Activated CD8-positive, alpha-beta memory T cell treated with anti-CD3 and anti-CD28 coated beads for 24 hours (primary cell): Measurements from ENCODE around the gene SGCG.
A peak's percentile ranks its signal among the peaks of the same experiment; 100 is the strongest.
"Not testable (repeated sequence)": the region's sequence is repeated elsewhere in the genome, so short reads cannot be mapped to it uniquely, and the experiment has no call there.

Source experiments
- DNase-seq: peaks from one replicate; pipeline ENCODE4 v3.0.0-alpha.2; 2020

Gene SGCG, protein sequence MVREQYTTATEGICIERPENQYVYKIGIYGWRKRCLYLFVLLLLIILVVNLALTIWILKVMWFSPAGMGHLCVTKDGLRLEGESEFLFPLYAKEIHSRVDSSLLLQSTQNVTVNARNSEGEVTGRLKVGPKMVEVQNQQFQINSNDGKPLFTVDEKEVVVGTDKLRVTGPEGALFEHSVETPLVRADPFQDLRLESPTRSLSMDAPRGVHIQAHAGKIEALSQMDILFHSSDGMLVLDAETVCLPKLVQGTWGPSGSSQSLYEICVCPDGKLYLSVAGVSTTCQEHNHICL

DNA sequence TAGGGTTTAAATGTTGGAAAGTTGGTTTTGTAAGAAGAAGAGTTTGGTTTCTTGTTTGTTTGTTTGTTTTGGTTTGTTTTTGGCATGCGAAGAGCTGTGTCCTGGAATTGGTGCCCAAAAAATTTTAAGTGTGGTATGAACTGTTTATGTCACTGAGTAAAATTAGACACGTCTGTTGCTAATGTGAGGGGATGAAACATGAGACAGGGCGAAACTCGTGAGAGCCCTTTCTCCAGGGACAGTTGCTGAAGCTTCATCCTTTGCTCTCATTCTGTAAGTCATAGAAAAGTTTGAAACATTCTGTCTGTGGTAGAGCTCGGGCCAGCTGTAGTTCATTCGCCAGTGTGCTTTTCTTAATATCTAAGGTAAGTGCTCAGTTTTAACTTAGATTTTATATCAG, at the start of gene SGCG:
TSS of gene SGCG (plus strand) at position 269 of the 400 bp plus-strand sequence. CDS start 22,716 bp downstream, outside the sequence.
- no peak for DNase-seq

DNA sequence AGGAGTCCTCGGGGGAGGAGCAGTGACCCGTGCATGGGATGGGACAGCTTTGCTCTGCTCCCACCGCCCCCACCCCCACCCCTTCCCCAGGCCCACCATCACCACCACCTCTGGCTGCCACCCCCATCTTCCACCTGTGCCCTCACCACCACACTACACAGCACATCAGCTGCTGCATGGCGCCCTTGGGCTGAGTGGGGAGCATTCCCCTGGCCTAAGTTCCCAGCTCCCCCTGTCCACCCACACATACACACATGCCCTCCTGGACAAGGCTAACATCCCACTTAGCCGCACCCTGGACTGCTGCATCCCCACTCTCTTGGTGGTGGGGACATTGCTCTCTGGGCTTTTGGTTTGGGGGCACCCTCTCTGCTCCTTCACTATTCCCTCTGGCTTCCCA, 46.2 kb upstream of the SGCG start:
- DNase-seq = no peak

DNA sequence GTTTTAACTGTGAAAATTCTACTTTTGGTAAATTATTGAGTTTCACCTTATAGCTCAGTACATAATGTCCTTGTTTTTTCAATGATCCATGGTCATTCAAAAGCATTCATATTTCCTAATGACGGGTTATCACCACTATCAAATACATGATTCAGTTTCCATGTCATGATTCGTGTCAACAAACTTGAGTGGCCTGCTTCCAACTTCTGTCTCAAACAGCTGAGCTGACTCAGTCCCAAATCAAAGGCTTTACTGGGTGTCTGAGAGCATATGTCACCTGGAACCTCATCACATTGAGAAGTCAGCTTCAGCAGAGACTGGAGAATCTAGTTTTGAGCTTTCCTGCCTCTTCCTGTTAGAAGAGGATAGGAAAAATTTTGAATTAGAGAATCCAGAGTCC, 40.3 kb upstream of the SGCG start:
- no peak for DNase-seq

DNA sequence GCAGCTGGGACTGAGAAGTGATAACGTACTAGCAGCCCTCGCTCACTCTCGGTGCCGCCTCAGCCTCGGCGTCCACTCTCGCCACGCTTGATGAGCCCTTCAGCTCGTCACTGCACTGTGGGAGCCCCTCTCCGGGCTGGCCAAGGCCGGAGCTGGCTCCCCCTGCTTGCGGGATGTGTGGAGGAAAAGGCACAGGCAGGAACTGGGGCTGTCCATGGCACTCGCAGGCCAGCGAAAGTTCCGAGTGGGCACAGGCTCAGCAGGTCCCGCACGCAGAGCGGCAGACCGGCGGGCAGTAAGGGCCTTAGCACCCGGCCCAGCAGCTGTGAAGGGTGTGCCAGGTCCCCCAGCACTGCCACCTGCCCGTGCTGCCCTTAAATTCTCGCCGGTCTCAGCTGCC, 38.8 kb upstream of the SGCG start:
- DNase-seq = no peak

DNA sequence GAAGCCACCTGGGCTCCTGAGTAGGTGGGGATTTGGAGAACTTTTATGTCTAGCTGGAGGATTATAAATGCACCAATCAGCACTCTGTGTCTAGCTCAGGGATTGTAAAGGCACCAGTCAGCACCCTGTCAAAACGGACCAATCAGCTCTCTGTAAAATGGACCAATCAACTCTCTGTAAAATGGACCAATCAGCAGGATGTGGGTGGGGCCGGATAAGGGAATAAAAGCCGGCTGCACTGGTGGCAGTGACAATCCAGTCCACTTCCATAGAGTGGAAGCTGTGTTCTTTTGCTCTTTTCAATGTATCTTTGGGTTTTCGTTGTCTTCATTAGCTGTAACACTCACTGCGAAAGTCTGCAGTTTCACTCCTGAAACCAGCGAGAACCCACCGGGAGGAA, 38.2 kb upstream of the SGCG start:
- DNase-seq = not testable (repeated sequence)

DNA sequence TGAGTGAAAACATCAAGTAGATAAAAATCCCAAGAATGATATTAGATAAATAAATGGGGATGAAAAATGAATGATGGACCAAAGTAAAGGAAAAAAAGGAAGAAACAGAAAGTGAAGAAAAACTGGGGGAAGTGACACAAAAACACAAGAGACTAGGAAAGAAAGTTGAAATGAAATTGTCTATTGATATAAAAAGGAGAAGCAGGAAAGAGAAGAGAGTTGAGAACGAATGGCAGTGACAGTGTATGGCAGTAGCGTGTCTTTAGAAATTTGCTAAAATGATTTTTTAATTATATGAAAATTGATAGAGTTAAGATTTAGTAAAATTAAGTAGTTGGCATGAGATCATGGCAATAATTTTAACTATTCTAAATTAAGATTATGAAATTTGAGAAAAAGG, 36.3 kb upstream of the SGCG start:
- no peak for DNase-seq

DNA sequence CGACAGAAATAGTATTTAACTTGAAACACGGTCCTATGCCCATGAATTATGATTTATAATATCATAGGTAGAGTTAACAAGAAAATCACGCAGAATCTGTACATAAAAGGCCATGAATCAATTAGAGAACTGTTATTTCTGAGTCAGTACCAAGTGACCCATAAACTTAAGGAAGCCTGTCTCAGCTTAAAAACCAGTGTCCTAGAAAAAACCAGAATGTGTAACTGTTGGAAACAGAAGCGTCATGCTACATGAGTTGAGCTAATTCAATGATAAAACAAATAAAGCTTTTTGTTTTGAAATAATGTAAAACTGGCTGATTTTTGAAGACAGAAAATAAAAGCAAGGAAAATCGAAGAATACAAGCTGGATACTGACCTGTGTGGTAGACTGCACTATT, 34.8 kb upstream of the SGCG start:
- no peak for DNase-seq

DNA sequence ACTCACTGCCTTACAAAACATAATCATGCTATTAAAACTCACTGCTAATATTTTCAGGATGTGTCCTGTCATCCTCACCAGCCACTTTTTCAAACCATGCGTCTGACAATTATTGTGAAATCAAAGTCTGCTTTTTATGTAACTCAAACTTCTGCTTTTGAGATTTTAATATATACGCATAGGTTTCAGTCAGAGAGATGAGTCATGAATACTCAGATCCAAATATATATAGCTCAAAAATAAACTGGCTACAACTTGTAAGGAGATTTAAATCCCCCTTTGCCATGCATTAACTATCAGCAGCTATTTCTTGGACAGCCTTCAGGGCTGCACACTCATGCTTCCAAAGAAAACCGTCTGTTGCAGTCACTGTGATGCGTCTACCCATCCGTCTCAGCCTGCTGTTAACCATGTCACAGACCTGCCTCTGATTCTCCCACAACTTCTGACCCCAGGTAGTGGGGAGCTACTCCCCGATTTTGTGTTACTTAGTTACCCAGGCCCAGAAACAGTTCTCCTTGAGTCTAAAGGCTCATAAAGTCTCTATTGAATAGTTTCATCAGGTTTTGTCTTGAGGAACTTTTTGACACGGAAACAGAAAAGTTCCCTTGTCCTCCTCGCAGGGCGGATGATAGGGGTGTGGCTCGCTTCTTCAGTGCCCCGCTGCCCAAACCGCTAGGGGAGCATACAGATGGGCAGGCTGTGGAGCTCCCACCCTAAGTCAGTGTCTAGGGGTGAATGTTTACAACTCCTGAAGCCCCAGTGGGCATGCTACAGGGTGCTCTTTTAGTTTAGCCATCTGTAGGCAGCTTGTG, 33.8 kb upstream of the SGCG start:
- no peak for DNase-seq

DNA sequence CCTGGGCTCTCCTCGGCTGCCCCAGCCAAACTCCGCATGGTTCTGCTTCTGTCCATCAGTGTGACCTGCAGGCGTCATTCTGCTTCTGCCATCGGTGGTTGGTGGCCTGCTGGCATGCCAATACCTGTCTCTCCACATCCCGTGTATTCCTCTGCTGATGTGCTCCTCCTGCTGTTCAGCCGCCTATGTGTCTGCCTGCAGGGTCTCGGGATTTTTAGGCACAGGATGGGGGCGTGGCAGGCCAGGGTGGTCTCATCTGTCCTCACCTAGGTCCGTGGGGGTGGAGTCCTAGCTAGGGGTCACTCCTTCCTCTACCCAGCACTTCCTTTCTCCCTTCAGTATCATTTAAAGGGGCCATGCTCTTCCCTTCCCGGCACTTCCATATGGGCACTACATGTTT, 33.0 kb upstream of the SGCG start:
- DNase-seq = no peak

DNA sequence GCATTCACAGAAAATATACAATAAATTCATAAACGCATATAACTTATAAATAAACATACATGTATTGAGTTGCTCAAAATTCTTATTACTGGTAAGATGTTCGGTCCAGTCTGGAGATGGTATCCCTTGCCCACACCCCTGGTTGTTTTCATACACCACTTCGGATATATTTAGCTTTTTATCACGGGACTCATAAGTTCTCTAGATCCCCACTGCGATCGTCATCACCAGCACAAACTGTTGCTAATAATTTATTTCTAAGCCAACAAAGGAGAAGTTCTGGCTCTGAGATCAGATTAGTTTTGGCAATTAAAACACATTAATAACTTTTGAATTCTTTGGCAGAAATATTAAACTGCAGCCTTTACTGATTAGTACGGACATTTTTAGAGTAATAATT, 23.0 kb upstream of the SGCG start:
- DNase-seq = no peak

DNA sequence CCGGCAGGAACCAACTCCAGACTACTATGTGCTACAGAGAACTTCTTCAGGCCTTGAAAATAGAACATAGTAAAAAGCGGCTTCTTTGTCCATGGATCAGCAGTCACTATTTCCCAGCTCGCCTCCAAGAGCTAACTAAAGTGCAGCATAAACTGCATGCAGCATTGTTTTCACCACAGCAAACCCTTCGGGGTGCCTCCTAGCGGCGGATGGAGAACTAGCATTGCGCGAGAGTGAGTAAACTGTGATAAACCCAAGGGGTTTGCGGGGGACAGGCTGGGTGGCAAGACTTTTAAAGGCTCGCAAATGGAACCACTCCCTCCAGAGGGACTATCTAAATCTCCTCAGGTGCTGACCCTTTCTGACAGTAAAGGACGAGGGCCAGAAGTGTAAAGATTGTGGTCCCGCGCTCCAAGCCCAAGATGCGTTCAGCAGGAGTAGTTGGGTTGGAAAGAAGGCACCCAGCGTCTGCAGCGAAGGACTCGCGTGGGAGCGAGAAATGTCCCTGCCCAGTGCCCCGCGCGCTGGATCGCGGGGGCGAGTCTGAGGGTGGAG, 21.5 kb upstream of the SGCG start:
- peak; percentile 62 for DNase-seq

DNA sequence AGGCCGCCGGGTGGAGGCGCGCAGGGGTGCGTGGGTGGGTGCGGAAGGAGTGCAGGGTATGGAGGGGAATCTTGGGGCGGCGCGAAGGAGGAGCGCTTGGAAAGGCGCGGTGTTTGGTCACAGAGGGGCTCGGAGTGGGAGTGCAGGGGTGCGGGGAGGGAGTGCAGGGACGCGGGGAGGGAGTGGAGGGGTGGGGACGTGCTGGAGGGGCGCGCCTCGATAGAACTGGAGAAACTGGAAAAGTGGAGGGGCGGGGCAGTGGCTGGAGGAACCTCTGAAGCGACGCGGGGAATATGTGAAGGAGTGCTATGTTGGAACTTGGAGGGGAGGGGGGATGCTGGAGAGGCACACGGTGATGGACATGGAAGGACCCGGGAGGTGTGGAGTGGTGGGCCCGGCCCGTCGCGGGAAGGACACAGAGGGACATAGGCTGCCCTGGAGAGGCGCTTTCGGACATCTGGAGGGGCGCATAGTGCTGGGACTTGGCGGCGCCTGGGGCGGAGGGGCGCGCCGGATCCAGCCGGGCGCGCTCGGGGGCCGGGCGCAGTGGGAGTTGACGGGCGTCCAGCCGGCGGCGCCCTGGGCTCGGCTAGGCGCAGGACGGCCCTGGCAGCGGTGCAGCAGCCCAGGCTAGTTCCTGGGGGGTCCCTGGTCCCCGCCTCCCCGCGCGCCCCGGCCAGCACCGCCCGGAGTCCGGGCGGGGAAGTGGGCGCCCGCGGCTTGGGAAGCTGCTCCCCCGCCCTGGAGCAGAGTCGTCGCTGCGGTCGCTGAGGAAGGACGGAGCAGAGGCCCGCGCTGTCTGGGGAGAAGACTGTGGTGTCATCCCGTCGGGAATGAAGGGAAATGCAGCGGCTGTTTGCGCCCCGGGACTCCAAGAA, 20.8 kb upstream of the SGCG start:
- no peak for DNase-seq

DNA sequence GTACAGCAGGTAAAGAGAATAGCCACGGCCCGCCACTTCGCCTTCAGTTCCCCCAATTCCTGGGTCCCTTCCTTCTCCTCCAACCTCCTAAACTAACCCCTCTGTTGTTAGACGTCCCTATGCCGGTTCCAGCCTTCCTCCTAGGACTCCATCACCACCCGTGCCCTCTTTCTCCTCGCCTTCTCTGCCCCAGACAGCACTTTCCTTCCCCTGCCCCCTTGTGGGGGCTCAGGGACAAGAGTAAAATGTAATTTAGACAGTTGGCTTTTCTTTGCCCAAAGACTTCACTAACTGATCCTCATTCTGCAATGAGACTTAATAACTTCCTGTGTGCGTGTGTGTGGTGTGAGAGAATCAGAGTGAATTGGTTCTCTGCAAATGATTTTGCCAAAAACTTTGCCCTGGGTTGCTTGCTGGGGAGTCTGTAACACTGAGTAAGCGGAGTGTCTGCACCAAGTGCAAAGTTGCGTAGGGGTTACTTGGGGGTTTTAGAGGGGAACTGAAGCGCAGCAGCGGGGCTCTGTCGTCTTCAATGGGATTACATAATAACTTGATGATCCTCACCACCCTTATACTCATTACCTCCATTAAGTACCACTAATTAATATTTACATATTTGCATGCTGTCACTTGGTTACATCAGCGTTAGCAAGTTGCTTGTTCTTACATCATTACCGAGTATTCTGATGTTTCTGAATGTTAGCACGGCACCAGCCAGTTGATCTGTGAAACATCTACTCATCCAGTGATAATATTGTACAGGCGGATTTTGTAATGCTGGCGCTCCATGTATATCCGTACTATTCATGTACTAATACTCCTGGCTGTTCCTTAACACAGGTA, 19.9 kb upstream of the SGCG start:
- no peak for DNase-seq

DNA sequence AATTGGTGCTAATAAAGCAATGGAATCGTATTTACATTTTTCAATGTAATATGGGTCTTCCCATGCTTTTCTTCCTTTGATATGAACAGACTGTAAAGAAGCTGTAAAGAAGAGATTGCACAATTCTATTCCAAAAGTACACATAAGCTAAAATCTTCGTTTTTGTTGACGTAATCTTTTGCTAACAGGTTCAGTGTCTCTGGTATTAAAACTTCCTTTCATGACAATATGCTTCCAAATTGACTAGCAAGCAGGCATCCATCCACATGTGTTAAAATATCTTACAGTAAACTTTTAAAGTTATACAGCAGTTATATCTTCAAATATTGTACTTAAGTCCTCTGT, 19.3 kb upstream of the SGCG start:
- DNase-seq = no peak

DNA sequence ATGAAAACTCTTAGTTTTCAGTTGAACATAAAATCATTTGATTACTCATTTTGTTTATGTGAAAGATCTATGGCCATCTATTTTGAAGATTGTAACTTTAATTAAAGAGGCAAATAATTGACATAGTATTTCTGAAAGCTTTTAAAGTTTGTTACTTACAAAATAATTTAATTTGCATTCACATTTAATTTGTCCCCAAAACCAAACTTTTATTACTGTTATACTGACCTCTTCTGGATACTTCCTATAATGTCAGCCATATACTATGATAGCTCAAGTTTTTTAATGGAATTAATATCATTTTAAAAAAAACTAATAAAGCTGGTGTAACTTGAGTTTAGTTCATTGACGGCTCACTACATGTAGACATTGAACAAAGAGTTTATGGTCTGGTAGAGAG, 4.9 kb upstream of the SGCG start:
- DNase-seq = no peak

DNA sequence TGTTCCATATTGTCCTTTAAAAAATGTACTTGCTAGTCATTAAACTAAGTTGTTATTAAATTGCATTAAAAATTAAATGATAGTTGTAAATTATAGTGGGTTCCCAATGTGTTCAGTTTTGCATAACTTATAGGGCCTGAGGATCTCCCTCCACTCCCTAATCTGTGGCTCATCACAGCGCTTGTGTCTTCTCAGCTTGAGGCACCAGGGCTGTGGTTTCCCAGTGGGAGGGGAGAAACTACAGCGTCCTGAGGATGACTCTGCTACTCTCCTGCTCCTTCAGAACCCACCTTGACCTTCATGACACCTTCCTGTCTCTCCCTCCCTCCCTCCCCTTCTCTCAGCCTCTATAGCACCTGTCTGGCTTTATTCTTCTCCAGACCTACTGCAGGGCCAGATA, 1.4 kb downstream of the SGCG start:
- DNase-seq = no peak

DNA sequence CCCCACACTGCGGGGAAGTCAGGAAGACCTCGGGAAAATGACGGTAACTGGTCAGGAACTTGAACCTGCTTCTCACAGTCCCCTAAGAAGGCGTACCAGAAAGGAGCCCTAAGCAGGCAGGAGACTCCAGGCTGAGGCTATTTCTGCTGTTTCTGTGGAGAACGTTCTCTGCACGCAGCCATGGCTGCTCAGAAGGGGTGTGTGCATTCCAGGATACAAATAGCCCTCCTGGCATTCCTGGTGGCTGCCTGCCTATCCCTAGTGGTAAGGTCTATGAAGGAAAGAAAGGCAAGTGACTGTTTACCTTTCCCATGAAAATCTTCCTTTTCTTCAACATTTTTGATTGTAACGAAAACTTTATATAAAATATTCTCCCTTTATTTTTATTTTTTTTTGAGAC, 2.5 kb downstream of the SGCG start:
- no peak for DNase-seq

DNA sequence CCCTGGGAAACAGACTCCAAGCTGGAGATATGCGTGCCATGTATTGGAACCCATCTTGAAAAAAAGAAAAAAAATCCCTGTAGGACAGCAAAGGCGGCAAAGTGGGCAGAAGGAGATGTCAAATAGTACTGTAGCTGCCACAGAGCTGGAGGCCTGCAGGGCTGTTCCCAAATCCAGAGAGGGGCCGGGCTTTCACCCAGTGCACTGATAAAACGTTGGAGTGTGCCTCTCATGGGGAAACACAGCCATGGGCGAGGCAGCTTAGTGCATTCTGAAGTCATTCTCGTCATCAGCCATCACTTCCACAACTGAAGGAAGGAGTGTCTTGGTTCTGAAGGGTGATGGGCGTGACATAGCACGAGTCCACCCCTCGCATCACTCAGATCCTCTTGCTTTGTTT, 4.8 kb downstream of the SGCG start:
- no peak for DNase-seq

DNA sequence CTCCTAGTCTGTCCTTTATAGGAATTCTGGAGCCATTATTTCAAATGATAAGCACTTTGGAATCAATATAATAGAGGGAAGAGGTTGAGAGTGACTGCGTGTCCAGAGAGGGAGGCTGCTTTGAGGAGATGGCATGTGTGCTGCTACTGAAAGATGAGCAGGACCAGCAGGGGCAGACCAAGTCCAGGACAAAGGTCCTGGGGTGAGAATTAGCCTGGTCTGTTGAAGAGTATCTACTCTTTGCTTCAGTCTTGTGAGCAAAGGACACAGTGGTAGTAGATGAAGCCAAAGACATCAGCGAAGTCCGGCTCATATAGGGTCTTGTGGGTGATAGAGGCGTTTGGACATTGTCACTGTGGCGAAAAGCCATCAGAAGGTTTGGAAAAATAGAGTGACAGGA, 21.1 kb downstream of the SGCG start:
- no peak for DNase-seq

DNA sequence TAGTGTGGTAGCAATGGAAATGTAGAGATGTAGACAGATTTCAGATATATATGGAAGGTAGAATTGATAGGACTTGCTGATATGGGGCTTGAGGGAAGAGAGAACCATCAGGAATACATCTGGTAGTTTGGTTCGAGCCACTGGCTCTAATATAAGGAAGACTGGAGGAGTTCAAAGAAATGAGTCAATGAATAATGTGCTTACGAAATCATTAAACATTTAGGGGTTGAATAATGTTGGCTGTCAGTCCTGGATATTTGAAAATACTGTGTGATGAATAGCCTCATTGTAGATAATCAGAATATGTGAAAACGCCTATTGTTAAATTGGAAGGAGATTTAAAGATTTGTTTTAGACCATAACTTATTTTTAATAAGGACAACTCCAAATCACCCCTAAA, 21.6 kb downstream of the SGCG start:
- no peak for DNase-seq

DNA sequence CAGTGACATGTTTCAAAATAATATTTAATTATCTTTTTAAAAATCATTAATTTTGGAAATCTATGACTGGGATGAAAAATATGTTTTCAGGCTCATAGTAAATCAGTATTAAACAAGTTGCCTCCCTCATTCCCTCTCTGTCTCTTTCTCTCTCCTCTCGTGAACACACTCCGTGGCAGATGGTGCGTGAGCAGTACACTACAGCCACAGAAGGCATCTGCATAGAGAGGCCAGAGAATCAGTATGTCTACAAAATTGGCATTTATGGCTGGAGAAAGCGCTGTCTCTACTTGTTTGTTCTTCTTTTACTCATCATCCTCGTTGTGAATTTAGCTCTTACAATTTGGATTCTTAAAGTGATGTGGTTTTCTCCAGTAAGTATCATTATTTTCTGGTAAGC, 22.7 kb downstream of the SGCG start:
- DNase-seq = no peak

DNA sequence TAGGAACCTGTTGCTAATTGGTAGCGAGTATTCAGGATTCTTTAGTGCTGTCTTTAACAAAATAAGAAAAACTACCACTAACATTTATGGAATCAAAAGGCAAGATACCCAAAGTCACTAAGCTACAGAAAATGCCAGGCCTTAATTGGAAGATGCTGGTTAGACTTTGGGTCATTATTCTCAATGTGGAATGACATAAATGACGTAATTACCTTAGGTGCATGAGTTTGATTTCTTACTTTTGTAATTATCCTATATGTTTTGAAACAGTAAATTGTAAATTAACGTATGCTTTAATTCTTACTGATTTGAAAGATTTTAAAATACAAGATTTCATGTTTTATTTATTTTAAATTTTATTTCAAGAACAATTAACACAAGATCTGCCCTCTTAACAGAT, 25.0 kb downstream of the SGCG start:
- no peak for DNase-seq

DNA sequence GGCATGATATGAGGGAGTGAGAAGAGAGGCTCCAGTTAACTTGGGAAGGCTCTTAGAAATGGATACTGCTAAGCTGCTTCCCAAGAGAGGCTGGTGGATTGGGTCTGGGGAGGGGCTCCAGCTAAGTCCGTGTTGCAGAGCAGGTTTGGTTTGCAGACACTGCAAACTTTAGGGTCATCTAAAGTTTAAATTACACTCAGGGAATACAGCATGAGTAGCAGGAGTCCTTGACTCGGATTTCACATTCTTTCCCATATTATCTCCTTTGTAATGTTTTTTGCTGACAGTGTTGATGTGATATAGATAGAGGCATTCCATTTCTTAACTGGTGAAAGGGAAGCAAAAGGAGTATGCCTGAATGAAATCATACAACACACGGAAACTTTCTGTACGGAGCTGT, 31.9 kb downstream of the SGCG start:
- no peak for DNase-seq
